IMR-90 (cell line): Measurements from ENCODE around the gene TIMM13. TPM values are rescaled to one million over a fixed set of nuclear protein-coding genes. Genes with fewer than 3 reads are reported as not detected.
A peak's percentile ranks its signal among the peaks of the same experiment; 100 is the strongest.

Experiments used
- ATAC-seq: fragments of 200-7000 bp; cut with Tn5 transposase; 2 replicates; pipeline ENCODE4 v1.9.1; 2020; ENCODE audit warnings: low read depth, mild to moderate bottlenecking, moderate library complexity
- BruUV-seq: library from RNA; stranded (reverse); fragments of 400-500 nt; replicated peaks from 2 replicates; lab custom pipeline; 2021; lab: Mats Ljungman, UMichigan
- CTCF ChIA-PET: fragments of 300-600 bp; formaldehyde crosslinking; extraction: SDS; loops from one replicate; lab custom pipeline; 2021; ENCODE audit warnings: antibody characterized with exemption; lab: Yijun Ruan, JAX
- POLR2A ChIA-PET: fragments of 300-600 bp; sonication (Branson Sonifier 250); formaldehyde crosslinking; loops from one replicate; lab custom pipeline; 2022; ENCODE audit warnings: antibody characterized with exemption; ENCODE audit not compliant: unreplicated experiment; lab: Charles Lee
- DNase-seq: peaks from one replicate; pipeline ENCODE4 v3.0.0; 2013
- H2AFZ ChIP-seq: replicated peaks from 2 replicates; pipeline ENCODE3; 2013; ENCODE audit warnings: low read length, mild to moderate bottlenecking; ENCODE audit not compliant: poor library complexity
- H2AK5ac ChIP-seq: 2 replicates; pipeline ENCODE4 v1.6.1; 2013; ENCODE audit warnings: low read depth, low read length, inconsistent platforms
- H2AK9ac ChIP-seq: replicated peaks from 2 replicates; pipeline ENCODE3; 2013; ENCODE audit warnings: mild to moderate bottlenecking, low read depth, low read length, moderate library complexity; ENCODE audit not compliant: poor library complexity
- H2BK120ac ChIP-seq: 2 replicates; pipeline ENCODE4 v1.6.1; 2013; ENCODE audit warnings: low read depth, low read length, inconsistent platforms
- H2BK15ac ChIP-seq: 3 replicates; pipeline ENCODE4 v1.6.1; 2013; ENCODE audit warnings: low read depth, low read length, inconsistent platforms
- H2BK20ac ChIP-seq: 2 replicates; pipeline ENCODE4 v1.6.1; 2013; ENCODE audit warnings: low read depth, mild to moderate bottlenecking, inconsistent platforms, low read length, moderate library complexity
- H2BK5ac ChIP-seq: 2 replicates; pipeline ENCODE4 v1.6.1; 2013; ENCODE audit warnings: mild to moderate bottlenecking, low read depth, low read length, inconsistent platforms; ENCODE audit not compliant: poor library complexity, severe bottlenecking
- H3K14ac ChIP-seq: replicated peaks from 2 replicates; pipeline ENCODE4 v1.6.1; 2013; ENCODE audit warnings: low read depth, low read length, inconsistent platforms
- H3K18ac ChIP-seq: 2 replicates; pipeline ENCODE4 v1.6.1; 2013; ENCODE audit warnings: low read depth, low read length, control low read depth
- H3K23ac ChIP-seq: 2 replicates; pipeline ENCODE4 v1.6.1; 2013; ENCODE audit warnings: low read depth, low read length, inconsistent platforms
- H3K27ac ChIP-seq: 2 replicates; pipeline ENCODE4 v1.5.1; 2013; ENCODE audit warnings: mild to moderate bottlenecking, control low read depth, low read length; ENCODE audit not compliant: insufficient read depth
- H3K27me3 ChIP-seq: 2 replicates; pipeline ENCODE4 v1.6.1; 2013; ENCODE audit warnings: low read length; ENCODE audit not compliant: control insufficient read depth, insufficient read depth
- H3K36me3 ChIP-seq: 2 replicates; pipeline ENCODE4 v1.6.1; 2013; ENCODE audit warnings: low read length, mixed read lengths; ENCODE audit not compliant: control insufficient read depth, insufficient read depth
- H3K4ac ChIP-seq: 2 replicates; pipeline ENCODE4 v1.6.1; 2013; ENCODE audit warnings: low read depth, low read length, inconsistent platforms
- H3K4me1 ChIP-seq: 2 replicates; pipeline ENCODE4 v1.6.1; 2013; ENCODE audit warnings: low read length, mixed read lengths; ENCODE audit not compliant: control insufficient read depth, insufficient read depth
- H3K4me2 ChIP-seq: 2 replicates; pipeline ENCODE4 v1.6.1; 2013; ENCODE audit warnings: low read depth, mild to moderate bottlenecking, control low read depth, low read length, moderate library complexity
- H3K4me3 ChIP-seq: 2 replicates; pipeline ENCODE4 v1.5.1; 2013; ENCODE audit warnings: low read depth, mild to moderate bottlenecking, control low read depth, low read length, moderate library complexity; ENCODE audit not compliant: insufficient read depth
- H3K56ac ChIP-seq: 2 replicates; pipeline ENCODE4 v1.6.1; 2013; ENCODE audit warnings: low read length, inconsistent platforms; ENCODE audit not compliant: insufficient read depth; ENCODE audit errors: extremely low read depth
- H3K79me1 ChIP-seq, 2 experiments: 2 replicates each; pipeline ENCODE4 v1.6.1; 2013; ENCODE audit warnings: low read length in 2 of 2, inconsistent platforms in 1 of 2, low read depth in 1 of 2
- H3K9ac ChIP-seq: 2 replicates; pipeline ENCODE4 v1.6.1; 2013; ENCODE audit warnings: low read depth, low read length, control low read depth
- H3K9me1 ChIP-seq: 2 replicates; pipeline ENCODE4 v1.6.1; 2013; ENCODE audit warnings: low read length, inconsistent platforms; ENCODE audit not compliant: insufficient read depth
- H3K9me3 ChIP-seq: 2 replicates; pipeline ENCODE4 v1.6.1; 2013; ENCODE audit warnings: low read length; ENCODE audit not compliant: control insufficient read depth, insufficient read depth
- H4K20me1 ChIP-seq: 2 replicates; pipeline ENCODE4 v1.6.1; 2013; ENCODE audit warnings: low read length, inconsistent platforms; ENCODE audit not compliant: insufficient read depth
- H4K5ac ChIP-seq: 2 replicates; pipeline ENCODE4 v1.6.1; 2013; ENCODE audit warnings: mild to moderate bottlenecking, low read depth, low read length, control low read depth
- H4K8ac ChIP-seq, 2 experiments: 2 replicates each; pipeline ENCODE4 v1.6.1; 2013; ENCODE audit warnings: low read depth in 2 of 2, low read length in 2 of 2, control low read depth in 1 of 2, inconsistent platforms in 1 of 2
- H4K91ac ChIP-seq: 2 replicates; pipeline ENCODE4 v1.6.1; 2013; ENCODE audit warnings: low read depth, low read length, inconsistent platforms; ENCODE audit not compliant: insufficient read depth
- CHD1 ChIP-seq: IDR thresholded peaks from 2 replicates; pipeline ENCODE4 v1.6.1; 2012; ENCODE audit warnings: low read depth, low read length, improper control_type of control experiment
- NFE2L2 ChIP-seq: fragments of 150-350 bp; IDR thresholded peaks from 2 replicates; pipeline ENCODE4 v1.6.1; 2016; ENCODE audit warnings: low read depth, mild to moderate bottlenecking, low read length
- RAD21 ChIP-seq: IDR thresholded peaks from 2 replicates; pipeline ENCODE4 v1.6.1; 2012; ENCODE audit warnings: low read length, improper control_type of control experiment
- WGBS, 2 experiments: methylation state at CpG; one replicate each; pipeline versions ENCODE4 v1.1.5 to v1.1.7; 2013; ENCODE audit warnings: missing lambda C conversion rate in 2 of 2; ENCODE audit not compliant: insufficient read length in 1 of 2; ENCODE audit errors: extremely low coverage in 2 of 2; 5-methylcytosine and 5-hydroxymethylcytosine counted together
- dilution Hi-C: fragments of 300-500 bp; cut with HindIII; formaldehyde crosslinking; loops from one replicate; pipeline ENCODE4 v1.14.3; 2018; ENCODE audit warnings: low sequenced_read_pairs; ENCODE audit not compliant: unreplicated experiment
- in situ Hi-C: fragments of 300-500 bp; cut with MboI; formaldehyde crosslinking; loops from 3 replicates; pipeline ENCODE4 v1.14.3; 2019; ENCODE audit warnings: low sequenced_read_pairs, inconsistent platforms, mixed read lengths
- intact Hi-C: fragments of 100-400 bp; cut with micrococcal nuclease; formaldehyde crosslinking; loops from 2 replicates; pipeline ENCODE4 v1.10.0; 2022
- polyA plus RNA-seq, 3 experiments: library from polyadenylated mRNA; depleted of rRNA; stranded (reverse); fragments of >200 nt; gene quantifications; 2 replicates each; pipeline ENCODE4 v1.2.3, GENCODE V29; 2012; ENCODE audit warnings: low replicate concordance in 1 of 3
- total RNA-seq: library from RNA; depleted of rRNA; stranded (reverse); fragments of >200 nt; gene quantifications from 2 replicates; pipeline ENCODE4 v1.2.3, GENCODE V29; 2012
- TF ChIP-seq, protein P1 (sequence below): fragments of 150-350 bp; IDR thresholded peaks from 2 replicates; pipeline ENCODE4 v1.6.1; 2016; ENCODE audit warnings: low read depth, mild to moderate bottlenecking, low read length, moderate library complexity, borderline replicate concordance

TIMM13 gene
- total and polyA plus RNA-seq, 2 of the 4 experiments (the other 2 are of a cell fraction), result 21.0 to 62.3 TPM

GRCh38 chr19:2389594-2389993 is 37.8 kb downstream of the TIMM13 start:
- TF ChIP-seq, protein P1, sequence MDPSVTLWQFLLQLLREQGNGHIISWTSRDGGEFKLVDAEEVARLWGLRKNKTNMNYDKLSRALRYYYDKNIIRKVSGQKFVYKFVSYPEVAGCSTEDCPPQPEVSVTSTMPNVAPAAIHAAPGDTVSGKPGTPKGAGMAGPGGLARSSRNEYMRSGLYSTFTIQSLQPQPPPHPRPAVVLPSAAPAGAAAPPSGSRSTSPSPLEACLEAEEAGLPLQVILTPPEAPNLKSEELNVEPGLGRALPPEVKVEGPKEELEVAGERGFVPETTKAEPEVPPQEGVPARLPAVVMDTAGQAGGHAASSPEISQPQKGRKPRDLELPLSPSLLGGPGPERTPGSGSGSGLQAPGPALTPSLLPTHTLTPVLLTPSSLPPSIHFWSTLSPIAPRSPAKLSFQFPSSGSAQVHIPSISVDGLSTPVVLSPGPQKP, result no peak
- no peak for TF ChIP-seq RAD21
- TF ChIP-seq NFE2L2, result no peak
- TF ChIP-seq CHD1, result no peak

More at GRCh38 chr19:2389594-2389993, 37.8 kb downstream of the TIMM13 start:
- no peak overlapping the region for H3K14ac ChIP-seq
- H3K27me3 ChIP-seq, result peaks cover 7% of the 10 kb centered on the region
- H3K27ac ChIP-seq, result no peak overlapping the region
- no peaks in the 10 kb centered on the region for H4K20me1 ChIP-seq
- no peaks in the 10 kb centered on the region for H3K4me1 ChIP-seq
- intact Hi-C loops (no loop called here), in situ Hi-C loops (no loop called here), dilution Hi-C loops (no loop called here)
- H3K18ac ChIP-seq, result no peak overlapping the region
- ATAC-seq (no peak), DNase-seq (no peak)
- H4K91ac ChIP-seq, result no peak overlapping the region
- no peak overlapping the region for H3K23ac ChIP-seq
- POLR2A ChIA-PET, result no interaction called here
- no peaks in the 10 kb centered on the region; the same call in 1 of the 2 replicates for H3K9me3 ChIP-seq
- no peak overlapping the region for H3K4ac ChIP-seq
- no peak overlapping the region for H3K4me3 ChIP-seq
- CTCF ChIA-PET, result no interaction called here
- no peak overlapping the region for H3K4me2 ChIP-seq
- H3K36me3 ChIP-seq, result no peaks in the 10 kb centered on the region
- H3K9me1 ChIP-seq, result peaks cover 2% of the 10 kb centered on the region; the same call in 1 of the 2 replicates
- peak overlapping the region; percentile 43 for H2AFZ ChIP-seq
- WGBS, 2 experiments, result 93% methylated on average over 9 of the region's 21 CpGs; no CpG with 5 or more reads in 1 of the 2 experiments
- no peak overlapping the region for H4K5ac ChIP-seq
- H2AK5ac ChIP-seq, result no peak overlapping the region; the same call in 1 of the 2 replicates
- H3K56ac ChIP-seq, result no peak overlapping the region
- no peaks in the 10 kb centered on the region for H3K79me1 ChIP-seq
- peak overlapping the region; percentile 55 for H2AK9ac ChIP-seq
- no peak overlapping the region for H2BK15ac ChIP-seq
- H2BK120ac ChIP-seq, result no peak overlapping the region
- no peak overlapping the region for H2BK20ac ChIP-seq
- BruUV-seq, result no TSS peak
- H3K9ac ChIP-seq, result no peak overlapping the region
- no peak overlapping the region for H2BK5ac ChIP-seq
- H4K8ac ChIP-seq, result no peak overlapping the region
